ENCODE results near the gene UBXN4.
"Not testable (repeated sequence)": the region's sequence is repeated elsewhere in the genome, so short reads cannot be mapped to it uniquely, and the experiment has no call there.

UBXN4 gene

DNA sequence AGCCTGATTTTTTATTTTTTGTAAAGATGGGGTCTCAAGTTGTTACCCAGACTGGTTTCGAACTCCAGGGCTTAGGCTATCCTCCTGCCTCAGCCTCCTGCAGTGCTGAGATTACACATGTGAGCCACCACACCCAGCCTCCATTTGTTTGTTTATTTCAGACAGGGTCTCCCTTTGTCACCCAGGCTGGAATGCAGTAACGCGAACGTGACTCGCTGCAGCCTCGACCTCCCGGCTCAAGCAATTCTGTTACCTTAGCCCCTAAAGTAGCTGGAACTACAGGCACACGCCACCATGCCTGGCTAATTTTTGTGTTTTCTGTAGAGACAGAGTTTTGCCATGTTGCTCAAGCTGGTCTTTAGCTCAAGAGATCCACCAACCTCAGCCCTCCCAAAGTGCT, 27.2 kb downstream of the UBXN4 start:
- DNase-seq = no peak

DNA sequence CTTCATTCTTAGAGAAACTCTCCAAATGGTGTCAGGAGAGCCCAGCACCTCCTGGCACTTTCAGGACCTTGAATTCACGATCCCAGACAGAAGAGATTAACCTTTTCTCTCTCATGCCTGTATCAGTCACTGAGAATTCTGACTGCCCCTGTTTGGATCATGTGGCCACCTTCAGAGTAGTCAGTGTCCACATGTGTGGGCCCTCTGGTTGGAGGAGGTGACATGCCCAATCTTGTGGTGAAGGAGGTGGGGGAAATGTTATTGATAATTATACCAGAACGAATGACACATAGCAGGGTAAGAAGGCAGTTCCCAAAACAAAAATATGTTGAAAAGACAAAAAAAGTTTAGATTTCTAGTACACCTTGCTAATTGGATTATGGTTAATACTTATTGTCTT, 31.7 kb downstream of the UBXN4 start:
- no peak for DNase-seq

DNA sequence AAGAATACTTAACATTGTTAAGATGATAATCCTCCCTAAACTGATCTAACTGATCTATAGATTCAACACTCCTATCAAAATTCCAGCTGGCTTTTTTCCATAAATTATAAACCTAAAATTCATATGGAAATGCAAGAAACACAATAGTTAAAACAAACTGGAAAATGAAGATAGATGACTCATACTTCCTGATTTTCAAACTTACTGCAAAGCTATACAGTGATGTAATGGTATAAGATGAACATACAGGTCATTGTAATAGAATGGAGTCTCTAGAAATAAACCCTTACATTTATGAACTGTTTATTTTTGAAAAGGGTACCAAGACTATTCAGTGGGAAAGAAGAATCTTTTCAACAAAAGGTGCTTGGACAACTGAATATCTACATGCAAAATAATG, 32.3 kb downstream of the UBXN4 start:
- no peak for DNase-seq

DNA sequence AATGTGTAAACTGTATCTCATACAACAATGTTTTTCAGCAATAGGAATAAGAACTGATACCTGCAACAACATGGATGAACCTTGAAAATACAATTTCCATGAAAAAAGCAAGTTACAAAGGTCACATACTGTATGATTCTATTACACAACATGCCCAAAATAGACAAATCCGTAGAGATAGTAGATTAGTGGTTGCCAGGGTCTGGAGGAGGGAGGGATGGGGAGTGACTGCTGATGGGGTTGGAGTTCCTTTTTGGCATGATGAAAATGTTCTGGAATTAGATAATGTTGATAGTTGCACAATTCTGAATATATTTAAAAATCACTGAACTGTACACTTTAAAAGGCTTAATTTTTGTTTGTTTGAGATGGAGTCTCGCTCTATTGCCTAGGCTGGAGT, 33.8 kb downstream of the UBXN4 start:
- DNase-seq = no peak

DNA sequence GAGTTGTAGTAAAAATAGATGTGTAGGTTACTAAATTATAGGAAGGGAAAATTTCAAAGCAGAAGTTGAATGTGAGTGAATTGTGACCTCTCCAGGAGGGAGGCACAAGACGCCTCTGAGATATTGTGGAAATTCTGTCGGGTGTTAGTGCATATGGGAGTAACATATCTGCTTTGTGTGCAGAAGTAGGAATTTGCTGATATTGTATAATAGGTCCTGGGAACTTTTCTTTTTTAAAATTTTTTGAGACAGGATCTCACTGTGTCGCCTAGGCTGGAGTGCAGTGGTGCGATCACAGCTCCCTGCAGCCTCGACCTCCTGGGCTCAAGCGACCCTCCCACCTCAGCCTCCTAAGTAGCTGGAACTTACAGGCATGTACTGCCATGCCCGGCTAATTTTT, 34.7 kb downstream of the UBXN4 start:
- DNase-seq = no peak

DNA sequence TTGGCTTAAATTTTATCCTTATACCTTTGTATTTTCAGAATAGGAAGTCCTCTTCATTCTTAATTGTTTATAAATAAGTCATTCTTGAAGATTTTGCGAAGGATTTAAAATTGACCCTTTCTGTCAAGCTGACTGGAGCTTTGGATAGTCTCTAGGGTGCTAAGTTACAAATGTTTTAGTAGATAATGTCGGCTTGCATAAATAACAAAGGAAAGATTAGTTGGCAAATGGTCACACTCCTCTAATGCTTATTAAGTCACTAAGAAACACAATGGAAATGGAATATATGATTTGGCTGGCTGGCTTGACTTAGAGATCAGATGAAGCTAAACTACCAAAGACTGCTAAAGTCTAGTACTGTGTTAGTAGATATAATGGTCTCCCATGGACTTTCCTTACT, 40.6 kb downstream of the UBXN4 start:
- DNase-seq = no peak

DNA sequence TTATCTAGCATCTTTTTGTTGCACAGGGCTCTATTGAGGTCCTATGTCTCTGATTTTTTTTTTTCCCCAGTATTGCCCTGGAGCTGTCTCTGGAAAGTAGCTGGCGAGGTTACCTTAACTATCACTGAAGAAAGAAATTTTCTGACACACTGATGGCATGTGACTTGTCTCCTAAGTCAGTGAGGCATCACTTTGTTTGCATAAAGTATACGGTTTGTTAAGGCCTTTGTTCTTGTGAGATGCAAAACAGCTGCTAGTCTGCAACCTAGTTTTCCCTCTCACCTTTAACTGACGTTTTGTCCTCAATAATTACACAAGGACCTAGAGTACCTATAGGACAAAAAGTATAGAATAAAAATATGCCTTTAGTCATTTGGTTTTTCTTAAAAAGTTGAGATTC, 41.8 kb downstream of the UBXN4 start:
- DNase-seq = no peak

DNA sequence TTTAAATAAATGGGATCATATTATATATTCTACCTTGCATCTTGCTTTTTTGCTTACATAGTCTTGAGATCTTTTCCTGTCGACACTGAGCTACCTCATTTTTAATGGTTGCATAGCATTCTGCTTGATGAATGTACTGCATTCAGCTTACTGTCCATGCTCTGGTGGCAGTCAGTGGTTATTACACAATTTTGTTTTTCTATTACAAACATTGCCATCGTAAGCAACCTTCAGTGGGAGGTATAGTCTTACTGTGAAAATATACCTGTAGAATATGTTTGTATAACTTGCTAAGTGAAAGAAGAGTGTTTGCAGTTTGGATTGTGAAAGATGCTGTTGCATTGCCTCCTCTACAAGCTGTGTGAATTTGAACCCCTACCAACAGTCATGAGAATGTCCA, 43.4 kb downstream of the UBXN4 start:
- no peak for DNase-seq

DNA sequence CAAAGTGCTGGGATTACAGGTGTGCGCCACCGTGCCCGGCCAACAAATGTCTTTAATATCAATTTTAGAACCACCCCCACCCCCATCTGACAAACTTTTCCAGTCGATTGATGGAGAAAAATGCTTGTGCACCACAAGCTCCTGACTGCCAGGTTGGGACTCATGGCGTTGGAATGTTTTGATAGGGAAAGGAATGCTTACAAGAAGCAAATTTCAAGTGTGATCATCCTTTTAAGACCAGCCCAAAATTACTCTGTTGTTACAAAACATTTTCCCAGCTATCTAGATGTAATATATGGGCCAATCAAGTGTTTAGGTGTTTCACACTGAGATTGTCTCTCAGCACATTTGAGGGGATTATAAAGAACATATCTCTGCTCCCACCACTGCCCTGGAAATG, 45.2 kb downstream of the UBXN4 start:
- DNase-seq = no peak

DNA sequence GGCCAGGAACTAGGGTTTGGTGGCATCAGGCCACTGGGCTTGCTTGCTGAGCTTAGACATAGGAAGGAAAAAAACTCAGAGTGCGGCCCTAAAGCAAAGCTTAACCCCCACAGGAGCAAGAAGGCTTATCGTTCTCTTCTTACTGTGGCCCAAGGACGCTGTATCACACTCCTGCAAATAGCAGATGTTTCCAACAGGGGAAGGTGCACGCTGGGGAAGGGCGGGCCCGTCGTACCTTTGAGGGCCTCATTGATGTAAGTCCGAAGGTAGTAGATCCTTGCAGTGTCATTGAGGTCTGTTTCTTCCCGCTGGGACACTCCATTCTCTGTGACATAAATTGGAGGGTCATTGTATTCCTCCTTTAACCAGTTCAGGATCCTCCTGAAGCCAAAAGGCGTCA, 48.8 kb downstream of the UBXN4 start:
- DNase-seq = no peak

DNA sequence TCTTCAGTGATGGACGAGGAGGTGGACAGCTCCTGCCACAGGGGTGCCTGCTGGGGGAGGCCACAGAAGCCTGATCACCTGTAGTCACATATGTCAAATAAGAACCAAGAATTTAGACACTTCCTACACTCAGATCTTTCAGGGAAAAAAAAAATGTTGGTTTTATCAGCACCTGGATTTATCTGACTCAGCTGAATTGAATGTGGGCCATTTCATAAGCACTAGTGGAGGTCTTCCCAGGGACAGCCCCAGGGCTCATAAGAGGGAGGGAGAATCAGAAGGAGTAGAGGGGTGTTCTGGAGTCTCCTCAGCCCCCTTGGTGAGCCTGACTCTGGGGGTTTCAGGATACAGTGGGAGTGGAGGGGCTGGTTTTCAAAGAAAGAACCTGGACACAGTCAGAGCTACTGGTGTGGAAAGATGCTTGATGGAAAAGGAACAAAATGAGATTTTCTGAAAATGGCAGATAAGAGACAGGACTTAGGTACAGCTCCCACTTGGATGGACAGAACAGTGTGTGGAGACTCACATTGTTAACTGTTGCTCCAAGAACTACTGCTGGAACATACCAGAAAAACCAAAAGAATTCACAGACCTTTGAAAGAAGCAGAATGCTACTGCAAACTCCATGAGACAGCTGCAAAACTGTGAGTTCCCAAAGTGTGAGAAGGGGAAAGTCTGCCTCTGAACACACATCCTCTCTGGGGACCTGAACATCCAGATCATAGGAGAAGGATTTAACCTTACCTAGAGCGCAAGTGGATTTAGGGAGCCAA, 49.9 kb downstream of the UBXN4 start:
- no peak for DNase-seq

DNA sequence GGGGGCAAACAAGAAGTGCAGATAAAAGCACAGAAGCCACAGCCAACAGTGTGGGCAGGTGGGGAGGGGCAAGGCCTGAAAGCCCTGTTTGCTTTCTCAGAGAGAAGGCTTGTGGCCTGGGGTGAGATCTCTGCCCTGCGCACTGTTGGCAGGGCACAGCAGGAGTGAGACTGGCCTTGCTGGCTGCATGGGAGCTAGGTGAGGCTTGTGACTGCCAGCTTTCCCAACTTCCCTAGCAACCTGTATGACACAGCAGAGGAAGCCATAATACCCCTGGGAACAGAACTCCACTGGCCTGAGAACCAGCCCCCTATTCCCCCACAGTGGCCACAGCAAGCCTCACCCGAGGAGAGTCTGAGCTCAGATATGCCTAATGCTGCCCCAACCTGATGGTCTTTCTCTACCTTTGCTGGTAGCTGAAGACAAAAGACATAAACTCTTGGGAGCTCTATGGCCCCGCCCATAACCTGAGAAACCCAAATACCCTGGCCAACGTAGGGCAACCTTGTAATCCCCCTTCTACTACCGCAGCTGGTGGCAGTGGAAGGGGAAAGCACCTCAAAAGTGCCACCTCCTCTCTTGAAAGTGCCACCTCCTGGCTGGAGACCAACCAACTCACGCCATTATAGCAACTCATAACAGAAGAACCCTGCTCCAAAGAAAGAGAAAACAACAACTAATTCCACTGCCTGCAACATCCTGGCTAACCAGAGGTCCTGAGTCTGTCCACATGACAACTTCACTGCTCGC, 50.9 kb downstream of the UBXN4 start:
- no peak for DNase-seq

DNA sequence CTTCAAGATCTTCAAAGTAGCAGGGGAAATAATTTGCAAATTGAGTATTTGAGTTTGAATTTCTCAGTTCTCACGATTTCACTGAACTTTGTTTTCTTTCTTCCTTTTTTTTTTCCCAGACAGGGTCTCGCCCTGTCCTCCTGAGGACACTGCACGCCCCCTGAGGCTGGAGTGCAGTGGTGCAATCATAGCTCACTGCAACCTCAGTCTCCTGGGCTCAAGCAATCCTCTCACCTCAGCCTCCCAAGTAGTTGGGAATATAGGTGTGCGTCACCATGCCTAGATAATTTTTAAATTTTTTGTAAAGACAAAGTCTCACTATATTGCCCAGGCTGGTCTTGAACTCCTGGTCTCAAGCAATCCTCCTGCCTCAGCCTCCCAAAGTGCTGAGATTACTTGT, 54.0 kb downstream of the UBXN4 start:
- not testable (repeated sequence) for DNase-seq

DNA sequence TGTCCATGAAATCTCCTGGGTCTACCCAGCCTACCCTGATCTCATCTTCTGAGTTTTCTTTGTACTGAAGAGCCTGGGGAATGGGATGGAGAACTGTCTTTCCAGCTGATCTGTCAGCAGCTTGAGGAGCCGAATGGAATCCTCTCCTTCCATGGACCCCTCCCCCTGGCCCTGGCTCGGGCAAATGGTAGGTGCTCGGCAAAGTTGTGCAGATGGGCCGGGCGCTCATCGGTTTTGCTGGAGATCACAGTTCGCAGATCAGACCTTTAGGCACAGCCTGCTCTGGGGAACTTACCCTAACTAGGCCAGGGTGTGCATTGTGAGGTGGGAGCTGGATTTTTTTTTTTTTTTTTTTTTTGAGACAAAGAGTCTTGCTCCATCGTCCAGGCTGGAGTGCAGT, 55.0 kb downstream of the UBXN4 start:
- no peak for DNase-seq

DNA sequence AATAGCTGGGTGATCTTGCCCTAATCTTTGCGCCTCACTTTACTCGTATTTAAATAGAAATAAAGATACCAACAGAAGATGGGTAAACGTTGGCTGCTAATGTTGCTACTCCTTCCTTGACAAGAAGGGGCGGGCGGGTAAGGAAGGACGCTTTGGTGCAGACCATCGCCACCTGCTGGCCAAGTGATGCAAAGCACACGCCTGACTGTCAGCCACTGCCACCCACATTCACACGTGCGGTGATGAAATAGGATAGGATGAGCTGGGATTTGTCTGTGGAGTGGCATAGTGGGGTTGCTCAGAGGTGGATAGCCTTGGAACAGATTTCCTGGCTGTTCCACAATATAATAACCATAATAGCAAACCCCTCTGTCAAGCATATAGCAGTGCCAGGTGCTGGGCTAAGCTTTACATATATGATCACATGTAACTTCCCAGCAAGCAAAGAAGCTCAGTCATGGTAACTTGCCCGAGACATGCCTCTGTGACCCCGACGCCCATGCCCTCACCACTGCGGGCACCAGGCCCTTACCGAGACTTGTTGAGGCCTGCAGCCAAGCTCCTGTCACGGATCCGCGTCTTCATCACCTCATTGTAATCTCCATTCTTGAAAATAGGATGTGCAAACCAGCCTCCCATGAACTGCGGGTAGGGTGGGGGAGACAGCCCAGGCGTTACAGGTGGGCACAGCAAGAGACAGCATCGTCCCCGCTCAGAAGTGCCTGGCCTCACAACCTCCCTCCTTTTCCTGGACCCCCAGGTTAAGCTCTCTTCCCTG, 56.0 kb downstream of the UBXN4 start:
- no peak for DNase-seq

DNA sequence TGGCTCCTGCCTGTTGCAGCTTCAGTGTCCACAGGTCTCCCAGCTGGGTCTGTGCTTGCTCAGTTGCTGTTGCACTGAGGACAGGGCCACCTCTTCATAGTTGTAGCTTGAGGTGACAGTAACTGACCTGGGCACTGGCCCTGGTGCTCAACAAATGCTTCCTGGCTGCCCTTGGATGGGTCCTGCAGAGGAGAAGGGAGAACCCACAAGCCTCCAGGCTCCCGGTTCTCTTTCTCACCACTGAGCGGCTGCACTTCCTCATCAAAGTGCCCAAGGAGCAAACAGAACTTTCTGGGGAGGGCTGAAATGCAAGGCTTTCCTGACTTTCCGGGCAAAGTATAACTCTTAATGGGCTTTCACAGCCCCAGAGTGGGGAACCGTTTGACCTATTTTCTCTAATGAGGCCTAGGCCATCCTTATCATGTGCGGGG, 56.6 kb downstream of the UBXN4 start:
- no peak for DNase-seq

DNA sequence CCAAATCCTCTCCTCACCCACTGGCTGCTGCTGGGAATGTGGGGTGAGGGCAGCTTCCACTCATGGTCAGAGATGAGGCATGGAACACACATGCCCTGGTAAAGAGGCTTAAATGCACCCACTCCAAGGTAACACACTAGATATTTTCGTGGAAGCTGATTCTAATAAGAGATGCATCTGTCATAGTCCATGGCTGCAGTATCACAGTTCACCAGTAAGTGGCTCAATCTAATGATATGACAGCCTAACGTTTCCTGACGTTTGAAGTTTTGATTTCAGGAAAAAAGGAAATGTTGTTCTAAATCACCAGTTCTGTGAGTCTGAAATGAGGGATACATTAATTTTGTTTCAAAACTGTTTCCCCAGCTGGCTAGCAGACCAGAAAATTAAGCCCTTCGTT, 57.1 kb downstream of the UBXN4 start:
- DNase-seq = no peak

DNA sequence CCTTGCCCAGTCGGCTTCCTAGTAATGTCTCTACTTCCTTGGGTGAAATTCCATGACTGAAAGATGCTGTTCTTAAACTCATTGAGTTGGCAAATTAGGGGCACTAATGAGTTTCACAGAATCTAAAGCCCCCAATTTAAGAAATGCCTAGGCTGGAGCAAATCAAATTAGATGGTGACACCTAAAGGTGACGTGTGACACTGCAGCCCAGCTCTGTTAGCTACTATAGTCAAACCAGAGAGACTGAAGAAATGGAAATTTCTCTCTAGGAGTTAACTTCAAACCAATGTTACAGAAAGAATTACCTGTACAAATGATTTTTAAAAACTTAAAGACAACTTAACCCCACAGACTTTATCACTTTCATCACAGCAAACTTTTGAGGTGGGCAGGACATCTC, 58.1 kb downstream of the UBXN4 start:
- no peak for DNase-seq

DNA sequence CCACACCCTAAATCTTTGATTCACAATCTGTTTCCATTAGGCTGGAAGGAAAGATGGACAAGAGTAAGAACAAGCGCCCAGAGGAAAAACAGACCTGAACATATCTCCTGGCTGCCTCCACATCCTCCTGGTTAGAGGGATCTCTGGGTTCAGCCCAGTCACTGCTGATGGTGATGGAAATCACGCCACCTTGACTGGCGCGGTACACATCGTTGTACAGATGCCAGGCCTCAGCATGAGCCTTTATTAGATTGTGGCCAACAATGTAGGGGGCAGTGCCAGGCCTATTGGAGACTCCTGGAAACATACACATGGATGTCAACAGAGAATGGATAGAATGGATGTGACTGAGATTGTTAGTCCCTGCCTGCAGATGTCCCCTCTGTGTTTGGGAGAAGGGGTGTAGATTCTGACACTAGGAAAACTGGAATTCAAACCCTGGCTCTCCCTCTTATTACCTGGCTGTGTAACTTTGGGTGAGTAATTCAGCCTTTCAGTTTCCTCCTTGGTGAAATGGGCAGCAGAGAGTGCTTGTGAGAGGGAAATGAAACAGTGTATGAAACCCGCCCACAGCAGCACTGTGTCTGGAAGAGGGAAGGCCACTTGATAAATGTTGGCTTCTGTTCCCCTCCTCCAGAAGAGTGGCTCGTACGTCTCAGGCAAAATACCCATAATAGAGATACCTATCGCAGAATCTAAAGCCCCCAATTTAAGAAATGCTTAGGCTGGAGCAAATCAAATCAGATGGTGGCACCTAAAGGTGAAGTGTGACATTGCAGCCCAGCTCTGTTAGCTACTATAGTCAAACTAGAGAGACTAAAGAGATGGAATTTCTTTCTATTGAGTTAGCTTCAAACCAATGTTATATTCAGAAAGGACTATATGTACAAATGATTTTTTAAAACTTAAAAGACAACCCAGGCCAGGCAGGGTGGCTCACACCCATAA, 59.1 kb downstream of the UBXN4 start:
- DNase-seq = no peak

DNA sequence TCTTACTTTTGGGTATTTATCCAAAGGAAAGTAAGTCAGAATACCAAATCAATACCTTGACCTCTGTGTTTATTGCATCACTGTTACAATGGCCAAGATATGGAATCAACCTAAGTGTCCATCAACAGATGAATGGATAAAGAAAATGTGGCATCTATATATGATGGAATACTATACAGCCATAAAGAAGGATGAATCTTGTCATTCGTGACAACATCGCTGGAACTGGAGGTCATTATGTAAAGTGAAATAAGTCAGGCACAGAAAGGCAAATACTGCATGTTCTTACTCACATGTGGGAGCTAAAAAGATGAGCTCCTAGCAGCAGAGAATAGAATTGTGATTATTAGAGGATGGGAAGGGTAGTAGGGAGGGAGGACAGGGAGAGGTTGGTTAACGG, 60.7 kb downstream of the UBXN4 start:
- DNase-seq = no peak

DNA sequence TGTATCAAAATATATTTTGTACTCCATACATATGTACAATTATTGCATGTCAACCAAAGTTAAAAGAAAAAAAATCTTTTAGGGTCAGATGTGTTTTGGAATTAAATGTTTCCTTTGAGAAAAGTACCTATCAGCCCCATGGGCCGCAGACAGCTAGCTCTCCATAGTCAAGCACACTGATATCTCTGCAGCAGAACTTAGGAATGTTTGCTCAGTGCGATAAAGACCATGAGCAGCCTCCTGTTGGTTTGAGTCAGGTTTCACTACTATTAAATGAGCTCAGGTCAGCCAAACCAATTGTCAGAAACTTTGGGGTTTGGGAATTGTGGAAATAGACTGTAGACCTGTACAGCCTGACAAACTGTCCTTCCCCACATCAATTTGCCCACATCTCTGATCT, 61.6 kb downstream of the UBXN4 start:
- DNase-seq = no peak

DNA sequence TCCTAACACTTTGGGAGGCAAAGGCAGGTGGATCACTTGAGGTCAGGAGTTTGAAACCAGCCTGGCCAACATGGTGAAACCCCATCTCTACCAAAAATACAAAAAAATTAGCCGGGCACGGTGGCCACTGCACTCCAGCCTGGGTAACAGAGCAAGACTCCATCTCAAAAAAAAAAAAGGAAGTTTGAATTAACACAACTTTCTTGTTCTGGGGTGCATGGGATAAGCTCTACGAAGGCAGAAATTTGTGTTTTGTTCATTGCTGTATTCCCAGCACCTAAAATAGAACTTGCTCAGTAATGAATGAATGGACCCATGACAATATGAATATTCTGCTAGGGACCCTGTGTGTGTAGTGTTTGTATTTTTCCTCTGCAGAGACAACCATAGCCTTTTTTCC, 66.2 kb downstream of the UBXN4 start:
- not testable (repeated sequence) for DNase-seq

All from NCI-H1417 treated with DMSO at 0.1 percent for 48 hours (cell line).